Esophagus muscularis mucosa (tissue), 4 donors: Measurements from ENCODE around the gene TBC1D26. TPM values are rescaled to one million over a fixed set of nuclear protein-coding genes. Genes with fewer than 3 reads are reported as not detected.

ENCODE experiments used
- DNase-seq: peaks from one replicate; pipeline ENCODE4 v3.0.0-alpha.2; 2017; ENCODE audit errors: extremely low spot score
- H3K27ac ChIP-seq, 4 donors: fragments of 200-600 bp; sonication (generic); replicated peaks in 1 of 4; 1 replicate in 3 of 4; 2 replicates in 1 of 4; pipeline ENCODE4 v1.5.1; 2016 to 2019; ENCODE audit warnings: mild to moderate bottlenecking in 1 of 4
- H3K27me3 ChIP-seq, 4 donors: fragments of 200-600 bp; sonication (generic); one replicate each; pipeline versions ENCODE4 v1.5.1 to v1.6.0; 2016 to 2019
- H3K36me3 ChIP-seq, 4 donors: fragments of 200-600 bp; sonication (generic); one replicate each; pipeline ENCODE4 v1.5.1; 2016 to 2019
- H3K4me1 ChIP-seq, 4 donors: fragments of 200-600 bp; sonication (generic); one replicate each; pipeline ENCODE4 v1.5.1; 2016 to 2019
- H3K4me3 ChIP-seq, 4 donors: fragments of 200-600 bp; sonication (generic); 1 replicate in 2 of 4; 2 replicates in 2 of 4; pipeline ENCODE4 v1.5.1; 2016 to 2019; ENCODE audit warnings: mild to moderate bottlenecking in 4 of 4, moderate library complexity in 1 of 4
- H3K9me3 ChIP-seq, 4 donors: fragments of 200-600 bp; sonication (generic); 1 replicate in 3 of 4; 2 replicates in 1 of 4; pipeline ENCODE4 v1.5.1; 2016 to 2019
- EP300 ChIP-seq: sonication (generic); formaldehyde crosslinking; IDR thresholded peaks from one replicate; pipeline ENCODE4 v1.6.1; 2017; ENCODE audit warnings: antibody characterized with exemption
- POLR2A ChIP-seq: fragments of 450-650 bp; IDR thresholded peaks from one replicate; pipeline ENCODE4 v1.6.1; 2017; ENCODE audit warnings: antibody characterized with exemption, moderate library complexity, mild to moderate bottlenecking, low read depth
- POLR2AphosphoS5 ChIP-seq, 2 donors: sonication (generic); formaldehyde crosslinking; IDR thresholded peaks; one replicate each; pipeline ENCODE4 v1.6.1; 2017; ENCODE audit warnings: antibody characterized with exemption in 2 of 2
- WGBS: methylation state at CpG from one replicate; pipeline ENCODE4 v1.1.5; 2018; 5-methylcytosine and 5-hydroxymethylcytosine counted together
- intact Hi-C: fragments of 100-400 bp; cut with DNase I; formaldehyde crosslinking; loops from one replicate; pipeline ENCODE4 v1.15.1; 2023
- total RNA-seq, 4 donors: library from RNA; depleted of rRNA; stranded (reverse); fragments of >200 nt; gene quantifications; one replicate each; pipeline versions ENCODE4 v1.1.0 to v1.2.1, GENCODE V29; 2016
- TF ChIP-seq, protein P1 (sequence below), 3 experiments: fragments of 200-600 bp in 2 of 3; fragments of 450-650 bp in 1 of 3; sonication (generic) in 2 of 3; IDR thresholded peaks; one replicate each; pipeline ENCODE4 v1.5.1; 2017 to 2019; ENCODE audit warnings: antibody characterized with exemption in 3 of 3, mild to moderate bottlenecking in 2 of 3, moderate library complexity in 1 of 3

Gene TBC1D26
- total RNA-seq, 4 donors from 2014 or later = 0.23 TPM; not detected in 3

DNA sequence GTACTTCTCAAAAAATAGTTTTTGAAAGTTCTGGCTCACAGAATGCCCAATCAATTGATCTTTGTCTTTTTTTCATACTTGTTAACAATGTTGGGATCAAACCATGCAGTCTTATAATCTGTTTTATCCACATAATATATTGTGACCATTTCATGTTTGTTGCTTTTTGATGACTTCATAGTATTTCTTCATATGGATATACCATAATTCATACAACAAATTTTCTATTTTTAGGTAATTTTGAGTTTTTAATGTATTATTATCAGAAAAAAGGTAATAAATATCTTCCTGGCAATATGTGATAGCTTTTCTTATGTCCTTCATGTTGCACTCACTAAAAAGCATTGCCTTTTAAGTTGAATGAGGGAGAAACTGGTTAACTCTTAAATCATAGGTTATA lies 44.8 kb downstream of the TBC1D26 start:
- intact Hi-C loops = no loop called here
- TF ChIP-seq POLR2A (no peak), POLR2AphosphoS5 (IDR thresholded peaks at IDR 0.05) (no peak), EP300 (no peak)
- TF ChIP-seq, protein P1, sequence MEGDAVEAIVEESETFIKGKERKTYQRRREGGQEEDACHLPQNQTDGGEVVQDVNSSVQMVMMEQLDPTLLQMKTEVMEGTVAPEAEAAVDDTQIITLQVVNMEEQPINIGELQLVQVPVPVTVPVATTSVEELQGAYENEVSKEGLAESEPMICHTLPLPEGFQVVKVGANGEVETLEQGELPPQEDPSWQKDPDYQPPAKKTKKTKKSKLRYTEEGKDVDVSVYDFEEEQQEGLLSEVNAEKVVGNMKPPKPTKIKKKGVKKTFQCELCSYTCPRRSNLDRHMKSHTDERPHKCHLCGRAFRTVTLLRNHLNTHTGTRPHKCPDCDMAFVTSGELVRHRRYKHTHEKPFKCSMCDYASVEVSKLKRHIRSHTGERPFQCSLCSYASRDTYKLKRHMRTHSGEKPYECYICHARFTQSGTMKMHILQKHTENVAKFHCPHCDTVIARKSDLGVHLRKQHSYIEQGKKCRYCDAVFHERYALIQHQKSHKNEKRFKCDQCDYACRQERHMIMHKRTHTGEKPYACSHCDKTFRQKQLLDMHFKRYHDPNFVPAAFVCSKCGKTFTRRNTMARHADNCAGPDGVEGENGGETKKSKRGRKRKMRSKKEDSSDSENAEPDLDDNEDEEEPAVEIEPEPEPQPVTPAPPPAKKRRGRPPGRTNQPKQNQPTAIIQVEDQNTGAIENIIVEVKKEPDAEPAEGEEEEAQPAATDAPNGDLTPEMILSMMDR (IDR thresholded peaks at IDR 0.05) = no peak
- Histone ChIP-seq H3K36me3 (no peaks in the 10 kb centered on the region), H3K4me1 (no peaks in the 10 kb centered on the region), H3K4me3 (no peak overlapping the region), H3K27ac (no peak overlapping the region), H3K27me3 (no peaks in the 10 kb centered on the region), H3K9me3 (no peaks in the 10 kb centered on the region)
- no peak for DNase-seq

GRCh38 chr17:15777297-15777696 lies 45.2 kb downstream of the TBC1D26 start:
- 69% methylated on average over 1 of the region's 1 CpG for WGBS
- TF ChIP-seq EP300 = no peak
- TF ChIP-seq, protein P1 (IDR thresholded peaks at IDR 0.05) = no peak
- no peak for TF ChIP-seq POLR2AphosphoS5 (IDR thresholded peaks at IDR 0.05)
- no peak for TF ChIP-seq POLR2A
- no peaks in the 10 kb centered on the region for H3K9me3 ChIP-seq
- no peak overlapping the region for H3K27ac ChIP-seq
- no peak overlapping the region for H3K4me3 ChIP-seq
- H3K27me3 ChIP-seq = no peaks in the 10 kb centered on the region
- peaks cover 0 to 4% (median 3%) of the 10 kb centered on the region in 4 donors for H3K4me1 ChIP-seq
- intact Hi-C loops = no loop called here
- no peak for DNase-seq
- no peaks in the 10 kb centered on the region for H3K36me3 ChIP-seq

GRCh38 chr17:15777717-15778116 lies 45.6 kb downstream of the TBC1D26 start:
- 93% methylated on average over 4 of the region's 4 CpGs for WGBS
- Histone ChIP-seq H3K4me1 (peaks cover 0 to 8% (median 7%) of the 10 kb centered on the region in 4 donors), H3K4me3 (no peak overlapping the region), H3K9me3 (no peaks in the 10 kb centered on the region), H3K27me3 (no peaks in the 10 kb centered on the region), H3K27ac (no peak overlapping the region), H3K36me3 (no peaks in the 10 kb centered on the region)
- DNase-seq = no peak
- intact Hi-C loops = no loop called here
- no peak for TF ChIP-seq EP300
- TF ChIP-seq POLR2A = no peak
- TF ChIP-seq, protein P1 (IDR thresholded peaks at IDR 0.05) = no peak
- TF ChIP-seq POLR2AphosphoS5 (IDR thresholded peaks at IDR 0.05) = no peak

GRCh38 chr17:15779119-15779518 lies 47.0 kb downstream of the TBC1D26 start:
- Histone ChIP-seq H3K36me3 (no peaks in the 10 kb centered on the region), H3K27me3 (no peaks in the 10 kb centered on the region), H3K4me1 (peaks cover 0 to 21% (median 18%) of the 10 kb centered on the region in 4 donors), H3K4me3 (no peak overlapping the region), H3K9me3 (no peaks in the 10 kb centered on the region), H3K27ac (no peak overlapping the region)
- TF ChIP-seq, protein P1 (IDR thresholded peaks at IDR 0.05) = no peak
- TF ChIP-seq EP300 = no peak
- no peak for TF ChIP-seq POLR2AphosphoS5 (IDR thresholded peaks at IDR 0.05)
- TF ChIP-seq POLR2A = no peak
- WGBS = 73% methylated on average over 1 of the region's 1 CpG
- intact Hi-C loops = no loop called here
- DNase-seq = no peak

GRCh38 chr17:15780188-15780587 lies 48.1 kb downstream of the TBC1D26 start:
- no peak for TF ChIP-seq POLR2A
- no peak for TF ChIP-seq POLR2AphosphoS5 (IDR thresholded peaks at IDR 0.05)
- TF ChIP-seq, protein P1 (IDR thresholded peaks at IDR 0.05) = no peak
- no peak for TF ChIP-seq EP300
- DNase-seq = no peak
- intact Hi-C loops = no loop called here

More at GRCh38 chr17:15780188-15780587, 48.1 kb downstream of the TBC1D26 start:
- Histone ChIP-seq H3K4me3 (no peak overlapping the region), H3K36me3 (no peaks in the 10 kb centered on the region), H3K27me3 (no peaks in the 10 kb centered on the region), H3K9me3 (no peaks in the 10 kb centered on the region), H3K4me1 (peaks cover under 1 to 30% (median 28%) of the 10 kb centered on the region in 4 donors), H3K27ac (no peak overlapping the region)
